Endodermal cell (in vitro differentiated cells): ENCODE data around the gene TNFRSF8. TPM values are rescaled to one million over a fixed set of nuclear protein-coding genes. Genes with fewer than 3 reads are reported as not detected.

Experiments used
- DNase-seq: peaks from one replicate; pipeline ENCODE4 v3.0.0-alpha.2; 2017
- H3K27ac ChIP-seq: 2 replicates; pipeline ENCODE4 v1.5.1; 2013; ENCODE audit warnings: mild to moderate bottlenecking, low read depth, low read length, moderate library complexity
- H3K27me3 ChIP-seq: 2 replicates; pipeline ENCODE4 v1.6.1; 2013; ENCODE audit warnings: mild to moderate bottlenecking, low read length, moderate library complexity; ENCODE audit not compliant: insufficient read depth, control insufficient read depth, poor library complexity, severe bottlenecking
- H3K36me3 ChIP-seq: 2 replicates; pipeline ENCODE4 v1.7.0; 2013; ENCODE audit warnings: mild to moderate bottlenecking, low read length, moderate library complexity; ENCODE audit not compliant: control insufficient read depth, insufficient read depth
- H3K4me1 ChIP-seq: one replicate; pipeline ENCODE4 v1.7.0; 2013; ENCODE audit warnings: low read length; ENCODE audit not compliant: control insufficient read depth, insufficient read depth
- H3K4me3 ChIP-seq: 2 replicates; pipeline ENCODE4 v1.5.1; 2013; ENCODE audit warnings: mild to moderate bottlenecking, low read length, moderate library complexity
- H3K9ac ChIP-seq: 2 replicates; pipeline ENCODE4 v1.6.1; 2013; ENCODE audit warnings: mild to moderate bottlenecking, low read length, moderate library complexity; ENCODE audit not compliant: poor library complexity, severe bottlenecking; ENCODE audit errors: extremely low read depth
- H3K9me3 ChIP-seq: 2 replicates; pipeline ENCODE4 v1.6.1; 2013; ENCODE audit warnings: mild to moderate bottlenecking, low read length, moderate library complexity; ENCODE audit not compliant: control insufficient read depth
- H3K27ac Mint-ChIP-seq: 2 replicates; pipeline ENCODE4 v1.8.0; 2020; ENCODE audit warnings: mixed read lengths
- H3K27me3 Mint-ChIP-seq: 2 replicates; pipeline ENCODE4 v1.8.0; 2021; ENCODE audit warnings: mild to moderate bottlenecking, mixed read lengths; ENCODE audit not compliant: insufficient read depth
- H3K36me3 Mint-ChIP-seq: 2 replicates; pipeline ENCODE4 v1.8.0; 2020; ENCODE audit warnings: low read depth, mixed read lengths
- H3K4me1 Mint-ChIP-seq: 2 replicates; pipeline ENCODE4 v1.8.0; 2020; ENCODE audit warnings: mixed read lengths
- H3K4me3 Mint-ChIP-seq: 2 replicates; pipeline ENCODE4 v1.8.0; 2020; ENCODE audit warnings: mild to moderate bottlenecking, moderate library complexity, mixed read lengths
- H3K9me3 Mint-ChIP-seq: 2 replicates; pipeline ENCODE4 v1.8.0; 2020; ENCODE audit warnings: mild to moderate bottlenecking, mixed read lengths
- CTCF ChIP-seq: fragments of 200-600 bp; sonication (generic); conservative IDR thresholded peaks from 2 replicates; pipeline ENCODE4 v1.5.0; 2021; ENCODE audit warnings: antibody characterized with exemption, mild to moderate bottlenecking
- WGBS, 2 experiments: methylation state at CpG; one replicate each; pipeline versions ENCODE4 v1.1.5 to v1.1.7; 2013; ENCODE audit warnings: missing lambda C conversion rate in 2 of 2, mixed read lengths in 1 of 2; ENCODE audit not compliant: insufficient coverage in 1 of 2, insufficient read length in 1 of 2; 5-methylcytosine and 5-hydroxymethylcytosine counted together
- total RNA-seq, 2 donors: library from RNA; stranded (reverse); fragmentation: NEBNext Ultra II Directional in 1 of 2; extraction: Animal tissue kit (Norgen Biotek cat#: 25700) in 1 of 2; gene quantifications; 2 replicates in 1 of 2; 3 replicates in 1 of 2; pipeline ENCODE4 v1.2.1, GENCODE V29; 2021

The TNFRSF8 gene
- total RNA-seq, 2 donors from 2014 or later, result 0.69 to 2.3 TPM

- TF ChIP-seq CTCF, result peak; percentile 91
- Mint-ChIP-seq H3K4me3 (no peak overlapping the region), H3K36me3 (peaks cover 4% of the 10 kb centered on the region), H3K9me3 (peaks cover 33% of the 10 kb centered on the region), H3K27ac (peak overlapping the region; percentile 61), H3K4me1 (peaks cover 6% of the 10 kb centered on the region), H3K27me3 (no peaks in the 10 kb centered on the region)
- peak; percentile 91 for DNase-seq
- H3K27me3 ChIP-seq, result no peaks in the 10 kb centered on the region
- H3K9ac ChIP-seq, result no peak overlapping the region
- peaks cover 22% of the 10 kb centered on the region for H3K9me3 ChIP-seq
- no peaks in the 10 kb centered on the region for H3K36me3 ChIP-seq
- no peaks in the 10 kb centered on the region for H3K4me1 ChIP-seq
- H3K27ac ChIP-seq, result no peak overlapping the region
- H3K4me3 ChIP-seq, result no peak overlapping the region
- 49 to 87% methylated on average over 4 to 23 of the region's 23 CpGs for WGBS, 2 experiments
These were observed 16.1 kb downstream of the TNFRSF8 start for GRCh38 chr1:12078938-12079861.

- Mint-ChIP-seq H3K27me3 (no peaks in the 10 kb centered on the region), H3K4me3 (no peak overlapping the region), H3K27ac (no peak overlapping the region), H3K4me1 (peaks cover 6% of the 10 kb centered on the region), H3K9me3 (peaks cover 33% of the 10 kb centered on the region), H3K36me3 (peaks cover 4% of the 10 kb centered on the region)
- H3K36me3 ChIP-seq, result no peaks in the 10 kb centered on the region
- H3K9me3 ChIP-seq, result peaks cover 22% of the 10 kb centered on the region
- no peak overlapping the region for H3K9ac ChIP-seq
- no peak for TF ChIP-seq CTCF
- 86 to 100% methylated on average over 3 to 6 of the region's 6 CpGs for WGBS, 2 experiments
- H3K27ac ChIP-seq, result no peak overlapping the region
- H3K4me3 ChIP-seq, result no peak overlapping the region
- DNase-seq, result no peak
- H3K4me1 ChIP-seq, result no peaks in the 10 kb centered on the region
- no peaks in the 10 kb centered on the region for H3K27me3 ChIP-seq
These were observed 17.1 kb downstream of the TNFRSF8 start for GRCh38 chr1:12080156-12080555.

- Histone ChIP-seq H3K27me3 (no peaks in the 10 kb centered on the region), H3K27ac (no peak overlapping the region), H3K4me1 (no peaks in the 10 kb centered on the region), H3K9me3 (peaks cover 22% of the 10 kb centered on the region), H3K36me3 (no peaks in the 10 kb centered on the region), H3K4me3 (no peak overlapping the region), H3K9ac (no peak overlapping the region)
- 96 to 100% methylated on average over 3 to 9 of the region's 9 CpGs for WGBS, 2 experiments
- Mint-ChIP-seq H3K27ac (no peak overlapping the region), H3K27me3 (no peaks in the 10 kb centered on the region), H3K9me3 (peaks cover 33% of the 10 kb centered on the region), H3K36me3 (peaks cover 4% of the 10 kb centered on the region), H3K4me1 (peaks cover 6% of the 10 kb centered on the region), H3K4me3 (no peak overlapping the region)
- no peak for DNase-seq
- TF ChIP-seq CTCF, result no peak
These were observed 17.9 kb downstream of the TNFRSF8 start for GRCh38 chr1:12080773-12081556.
